Smooth muscle cell (in vitro differentiated cells): Measurements from ENCODE around the gene NUDT21. TPM values are rescaled to one million over a fixed set of nuclear protein-coding genes. Genes with fewer than 3 reads are reported as not detected.

Experiments used
- DNase-seq: peaks from one replicate; lab custom pipeline; 2025; ENCODE audit not compliant: unreplicated experiment; lab: John Stamatoyannopoulos, UW
- H2AFZ ChIP-seq: fragments of 200-600 bp; sonication (generic); 2 replicates; pipeline ENCODE4 v1.6.0; 2016; ENCODE audit warnings: antibody characterized with exemption, low read depth, mild to moderate bottlenecking
- H3F3A ChIP-seq: fragments of 200-600 bp; sonication (generic); 2 replicates; pipeline ENCODE4 v1.6.0; 2017; ENCODE audit warnings: antibody characterized with exemption, low read depth
- H3K27ac ChIP-seq: fragments of 200-600 bp; sonication (generic); 2 replicates; pipeline ENCODE4 v1.5.1; 2016; ENCODE audit warnings: low read depth, mild to moderate bottlenecking
- H3K27me3 ChIP-seq: fragments of 200-600 bp; sonication (generic); 2 replicates; pipeline ENCODE4 v1.6.1; 2016; ENCODE audit warnings: low read depth, mild to moderate bottlenecking
- H3K36me3 ChIP-seq: fragments of 200-600 bp; sonication (generic); 2 replicates; pipeline ENCODE4 v1.5.1; 2016; ENCODE audit warnings: low read depth
- H3K4me1 ChIP-seq: fragments of 200-600 bp; sonication (generic); 2 replicates; pipeline ENCODE4 v1.5.1; 2016; ENCODE audit warnings: low read depth
- H3K4me2 ChIP-seq: fragments of 200-600 bp; sonication (generic); 2 replicates; pipeline ENCODE4 v1.6.0; 2016; ENCODE audit warnings: mild to moderate bottlenecking
- H3K4me3 ChIP-seq: fragments of 200-600 bp; sonication (generic); 2 replicates; pipeline ENCODE4 v1.5.1; 2016; ENCODE audit warnings: mild to moderate bottlenecking
- H3K79me2 ChIP-seq: fragments of 200-600 bp; sonication (generic); 2 replicates; pipeline ENCODE4 v1.6.0; 2016; ENCODE audit warnings: low read depth, mild to moderate bottlenecking
- H3K9ac ChIP-seq: fragments of 200-600 bp; sonication (generic); 2 replicates; pipeline ENCODE4 v1.6.0; 2016; ENCODE audit warnings: low read depth
- H3K9me3 ChIP-seq: fragments of 200-600 bp; sonication (generic); replicated peaks from 2 replicates; pipeline ENCODE4 v1.5.1; 2016; ENCODE audit warnings: low read depth
- H4K20me1 ChIP-seq: fragments of 200-600 bp; sonication (generic); 2 replicates; pipeline ENCODE4 v1.6.0; 2016; ENCODE audit warnings: low read depth
- CTCF ChIP-seq: fragments of 200-600 bp; sonication (generic); IDR thresholded peaks from 2 replicates; pipeline ENCODE4 v1.5.1; 2017; ENCODE audit warnings: borderline replicate concordance, mild to moderate bottlenecking, antibody characterized with exemption; ENCODE audit not compliant: insufficient read depth, poor library complexity, severe bottlenecking
- WGBS: methylation state at CpG from one replicate; pipeline ENCODE4 v1.1.7; 2016; ENCODE audit warnings: low lambda C conversion rate; 5-methylcytosine and 5-hydroxymethylcytosine counted together
- polyA plus RNA-seq: library from polyadenylated mRNA; unstranded; fragments of >200 nt; fragmentation: Nextera tagmentation; extraction: Ambion mirVana; gene quantifications from 2 replicates; pipeline ENCODE4 v1.2.1, GENCODE V29; 2016
- total RNA-seq: library from RNA; depleted of rRNA; stranded (reverse); fragments of >200 nt; gene quantifications from 2 replicates; pipeline ENCODE4 v1.2.3, GENCODE V29; 2014

Gene NUDT21
- total and polyA plus RNA-seq, 2 experiments from 2014 or later: 44.4 to 101 TPM

DNA sequence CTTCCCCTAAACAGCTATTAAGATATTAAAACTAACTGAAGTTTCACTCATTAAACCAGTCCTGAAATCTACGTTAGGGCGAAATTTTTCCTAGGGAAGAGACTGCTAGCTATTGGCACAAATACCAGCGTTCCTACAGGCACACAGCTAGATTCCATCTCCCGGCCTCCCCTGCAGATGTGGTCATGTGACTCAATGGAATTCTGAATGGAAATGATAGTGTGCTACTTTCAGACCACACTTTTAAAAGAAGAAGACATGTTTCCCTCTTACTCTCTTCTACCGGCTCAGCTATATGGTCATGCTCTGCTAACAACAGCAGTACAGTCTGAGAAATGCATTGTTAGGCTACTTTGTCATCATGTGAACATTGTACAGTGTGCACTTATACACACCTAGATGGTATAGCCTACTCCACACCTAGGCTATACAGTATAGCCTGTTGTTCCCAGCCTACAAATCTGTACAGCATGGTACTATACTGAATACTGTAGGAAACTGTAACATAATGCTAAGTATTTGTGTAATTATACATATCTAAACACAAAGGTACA lies 31.6 kb upstream of the NUDT21 start:
- H3K79me2 ChIP-seq: no peaks in the 10 kb centered on the region
- no peak for DNase-seq
- H3K9me3 ChIP-seq: no peaks in the 10 kb centered on the region
- peaks cover 16% of the 10 kb centered on the region for H3F3A ChIP-seq
- H3K27me3 ChIP-seq: no peaks in the 10 kb centered on the region
- TF ChIP-seq CTCF: no peak
- peaks cover 3% of the 10 kb centered on the region for H3K36me3 ChIP-seq
- peaks cover 19% of the 10 kb centered on the region for H4K20me1 ChIP-seq
- peaks cover 5% of the 10 kb centered on the region for H3K4me1 ChIP-seq
- no peak overlapping the region for H2AFZ ChIP-seq
- 79% methylated on average over 5 of the region's 5 CpGs for WGBS
- no peak overlapping the region for H3K27ac ChIP-seq
- H3K4me3 ChIP-seq: no peak overlapping the region
- H3K4me2 ChIP-seq: no peak overlapping the region
- no peak overlapping the region for H3K9ac ChIP-seq

- peaks cover 25% of the 10 kb centered on the region for H3F3A ChIP-seq
- H3K9me3 ChIP-seq: no peaks in the 10 kb centered on the region
- peak overlapping the region; percentile 29 for H3K4me2 ChIP-seq
- H3K27me3 ChIP-seq: no peaks in the 10 kb centered on the region
- H3K27ac ChIP-seq: peak overlapping the region; percentile 42
- H3K4me1 ChIP-seq: peaks cover 5% of the 10 kb centered on the region
- WGBS: 57% methylated on average over 2 of the region's 2 CpGs
- no peak overlapping the region for H2AFZ ChIP-seq
- H3K79me2 ChIP-seq: no peaks in the 10 kb centered on the region
- H3K36me3 ChIP-seq: peaks cover 6% of the 10 kb centered on the region
- no peak for DNase-seq
- H3K4me3 ChIP-seq: no peak overlapping the region
- H4K20me1 ChIP-seq: peaks cover 19% of the 10 kb centered on the region
- H3K9ac ChIP-seq: no peak overlapping the region
- no peak for TF ChIP-seq CTCF
Measured at GRCh38 chr16:56481468-56482122, 30.5 kb upstream of the NUDT21 start.

GRCh38 chr16:56480776-56481467 lies 29.8 kb upstream of the NUDT21 start:
- Histone ChIP-seq H3K27ac (peak overlapping the region; percentile 42), H3K4me3 (no peak overlapping the region), H3K79me2 (no peaks in the 10 kb centered on the region), H4K20me1 (peaks cover 19% of the 10 kb centered on the region), H3K4me1 (peaks cover 5% of the 10 kb centered on the region), H3K36me3 (peaks cover 13% of the 10 kb centered on the region), H3K27me3 (no peaks in the 10 kb centered on the region), H3K9ac (no peak overlapping the region), H3F3A (peaks cover 32% of the 10 kb centered on the region), H2AFZ (no peak overlapping the region), H3K4me2 (peak overlapping the region; percentile 29), H3K9me3 (no peaks in the 10 kb centered on the region)
- 31% methylated on average over 7 of the region's 7 CpGs for WGBS
- DNase-seq: no peak
- TF ChIP-seq CTCF: no peak
